ENCODE measurements around the gene FAM47E. TPM values are rescaled to one million over a fixed set of nuclear protein-coding genes. Genes with fewer than 3 reads are reported as not detected.

Gene FAM47E
- total RNA-seq (2022; extraction: Qiagen RNA extraction; ENCODE audit: low read depth), result 0.15 to 0.34 TPM in 2 of 5 replicates, not detected in the others

GRCh38 chr4:76251441-76252270 is at the start of gene FAM47E:
TSS of gene FAM47E (plus strand) at chr4:76251721. CDS start at chr4:76251747, 26 bp downstream.

GRCh38 chr4:76213415-76214176 is 37.9 kb upstream of the FAM47E start, which contains the start of gene SCARB2:
TSS of gene SCARB2 (minus strand) at chr4:76213824. CDS start at chr4:76213543, 281 bp downstream.

GRCh38 chr4:76305971-76306881 is 54.7 kb downstream of the FAM47E start, which contains the start of gene STBD1:
TSS of gene STBD1 (plus strand) at chr4:76306733. CDS start at chr4:76306770, 37 bp downstream.

Other genes with a start within 250 kb of the FAM47E start
- not detected in 5 replicates for gene CXCL9, start 244.2 kb upstream of the FAM47E start, total RNA-seq (2022; extraction: Qiagen RNA extraction; ENCODE audit: low read depth)
- gene CXCL10, start 228.2 kb upstream of the FAM47E start, total RNA-seq (2022; extraction: Qiagen RNA extraction; ENCODE audit: low read depth), result 0.12 to 0.18 TPM in 2 of 5 replicates, not detected in the others
- gene CXCL11, start 215.7 kb upstream of the FAM47E start, total RNA-seq (2022; extraction: Qiagen RNA extraction; ENCODE audit: low read depth), result not detected in 5 replicates
- gene ART3, start 177.0 kb upstream of the FAM47E start, total RNA-seq (2022; extraction: Qiagen RNA extraction; ENCODE audit: low read depth), result not detected in 5 replicates
- 24.4 to 45.4 TPM (median 26.7 TPM) in 5 replicates for gene NUP54, start 103.3 kb upstream of the FAM47E start, total RNA-seq (2022; extraction: Qiagen RNA extraction; ENCODE audit: low read depth)
- 42.4 to 57.7 TPM (median 51.6 TPM) in 5 replicates for gene SCARB2, start 37.9 kb upstream of the FAM47E start, total RNA-seq (2022; extraction: Qiagen RNA extraction; ENCODE audit: low read depth)
- gene STBD1, start 55.0 kb downstream of the FAM47E start, total RNA-seq (2022; extraction: Qiagen RNA extraction; ENCODE audit: low read depth), result 8.7 to 10.5 TPM (median 9.9 TPM) in 5 replicates
- not detected in 5 replicates for gene CCDC158, start 169.4 kb downstream of the FAM47E start, total RNA-seq (2022; extraction: Qiagen RNA extraction; ENCODE audit: low read depth)
- 6.8 to 13.9 TPM (median 11.1 TPM) in 5 replicates for gene SHROOM3, start 183.5 kb downstream of the FAM47E start, total RNA-seq (2022; extraction: Qiagen RNA extraction; ENCODE audit: low read depth)